IPS-18c (cell line): Measurements from ENCODE around the gene PGM2L1.
"Not testable (repeated sequence)": the region's sequence is repeated elsewhere in the genome, so short reads cannot be mapped to it uniquely, and the experiment has no call there.

ENCODE experiments used
- H3K4me3 ChIP-seq: 2 replicates; pipeline ENCODE4 v1.7.0; 2013; ENCODE audit warnings: low read depth, mild to moderate bottlenecking, low read length, moderate library complexity; ENCODE audit not compliant: insufficient read depth
- H3K9me3 ChIP-seq: one replicate; pipeline ENCODE4 v1.6.1; 2013; ENCODE audit warnings: mild to moderate bottlenecking, low read length, moderate library complexity; ENCODE audit not compliant: control insufficient read depth, insufficient read depth

Gene PGM2L1

DNA sequence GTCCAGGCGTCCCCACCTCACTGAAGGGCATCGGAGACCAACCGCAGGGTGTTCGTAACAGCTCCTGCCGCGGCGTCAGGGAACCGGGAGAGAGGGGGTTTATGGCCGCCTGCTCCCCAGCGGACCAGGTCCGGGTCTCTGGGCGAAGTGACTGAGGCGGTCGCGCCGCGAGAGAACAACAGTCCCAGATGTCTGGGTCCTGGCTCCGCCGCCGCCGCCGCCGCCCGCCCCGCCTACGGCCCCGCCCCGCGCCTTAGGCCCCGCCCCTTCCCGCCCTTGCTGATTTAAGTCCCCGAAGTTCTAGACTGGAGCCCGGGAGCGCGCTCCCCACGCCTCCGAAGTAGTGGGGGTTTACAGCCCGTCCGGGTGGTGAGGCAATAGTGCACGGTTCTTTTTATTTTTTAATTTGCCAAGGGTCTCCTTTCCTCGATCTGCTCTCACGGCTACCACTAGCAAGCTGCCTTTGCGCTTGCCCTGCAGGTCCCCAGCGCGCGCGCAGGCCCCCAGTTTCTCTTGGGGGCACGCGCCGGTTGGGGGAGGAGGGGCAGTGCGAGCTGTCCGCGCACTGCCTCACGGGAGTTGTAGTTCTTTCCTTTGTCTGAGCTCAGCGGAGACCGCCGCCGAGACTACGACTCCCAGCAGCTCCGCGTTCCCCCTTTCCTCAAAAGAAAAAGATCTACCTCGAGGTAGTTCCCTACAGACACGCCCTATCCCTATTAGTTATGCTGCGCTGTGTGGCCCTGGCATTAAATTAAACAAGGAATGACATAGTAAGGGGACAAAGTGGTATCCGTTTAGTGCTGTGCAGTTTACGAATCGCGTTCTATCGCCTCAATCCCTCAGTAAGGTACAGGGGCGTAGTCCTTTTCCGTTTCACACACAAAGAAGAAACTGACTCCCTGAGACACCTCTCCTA, at the start of gene PGM2L1:
Gene PGM2L1, minus strand, starts transcription at position 190 of the 916 bp plus-strand sequence. CDS start 272 bp downstream, outside the sequence.
- peak within 1 kb of the TSS; percentile 92 for H3K4me3 ChIP-seq
- peaks cover 2% of the 10 kb centered on the region for H3K9me3 ChIP-seq

DNA sequence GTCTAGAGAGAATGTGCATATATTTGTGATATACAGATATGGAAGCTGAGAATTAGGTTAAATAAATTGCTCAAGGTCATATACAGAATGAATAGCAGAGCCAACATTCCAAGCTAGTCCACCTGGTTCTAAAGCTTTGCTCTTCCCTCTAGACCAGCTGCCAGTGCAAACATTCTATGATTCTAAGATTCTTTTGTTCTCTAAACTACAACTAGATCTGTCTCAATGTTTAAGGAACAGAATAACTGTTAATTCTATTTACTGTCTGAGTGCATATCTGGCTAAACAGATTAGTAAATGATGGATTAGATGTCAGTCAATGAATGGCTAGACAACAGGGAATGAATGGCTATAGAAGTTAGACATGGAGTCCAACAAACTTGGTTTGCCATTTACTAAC, 49.5 kb upstream of the PGM2L1 start:
- Histone ChIP-seq H3K4me3 (no peak overlapping the region), H3K9me3 (no peaks in the 10 kb centered on the region)

DNA sequence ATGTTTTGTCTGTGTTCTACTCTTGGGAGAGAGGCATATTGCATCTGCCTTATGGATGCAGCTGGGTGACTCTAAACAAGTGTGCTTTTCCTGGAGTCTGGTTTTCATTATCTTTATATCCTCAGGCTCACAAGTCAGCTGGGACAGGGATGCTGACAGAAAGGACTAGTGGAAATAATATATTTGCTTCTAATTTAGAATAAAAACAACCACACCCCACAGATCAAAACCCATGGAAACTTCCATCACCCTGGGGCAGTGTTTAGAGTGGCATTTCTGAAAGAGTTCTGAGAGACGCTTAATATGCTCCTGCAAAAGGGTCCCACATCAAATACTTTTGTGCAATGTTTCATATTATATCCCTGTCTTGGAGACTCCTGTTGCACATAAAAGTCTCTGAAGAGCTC, 48.3 kb upstream of the PGM2L1 start:
- H3K9me3 ChIP-seq: no peaks in the 10 kb centered on the region
- H3K4me3 ChIP-seq: no peak overlapping the region

DNA sequence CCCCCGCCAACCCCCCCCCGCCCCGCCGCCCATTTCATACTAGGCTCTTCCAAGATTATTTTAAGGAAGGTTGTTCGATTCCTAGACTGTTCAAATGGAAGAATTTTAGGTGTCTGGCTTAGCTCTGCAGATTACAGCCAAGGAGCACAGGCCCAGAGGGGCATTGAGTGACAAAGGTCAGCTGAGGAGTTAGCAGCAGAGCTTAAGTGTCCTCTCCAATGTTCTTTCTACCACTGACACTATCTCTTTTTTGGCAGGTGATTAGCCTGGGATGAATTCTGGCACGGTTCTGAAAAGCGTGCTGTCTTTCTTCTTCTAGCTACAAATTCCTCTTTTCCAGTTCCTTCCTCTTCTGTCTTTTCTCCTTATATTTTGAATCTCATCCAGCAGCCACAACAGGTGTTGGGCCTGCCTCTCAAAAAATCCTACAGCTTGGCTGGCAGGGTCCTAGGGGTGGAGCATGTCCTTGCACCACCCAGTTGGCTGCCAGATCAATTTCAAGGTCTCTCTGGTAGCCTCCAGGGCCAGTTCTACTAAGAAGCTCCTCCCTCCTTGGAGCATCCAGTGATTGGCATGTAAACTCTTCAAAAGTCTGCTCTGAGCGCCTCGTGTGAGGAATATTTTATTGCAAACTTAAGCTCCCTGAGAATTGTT, 46.1 kb upstream of the PGM2L1 start:
- Histone ChIP-seq H3K9me3 (no peaks in the 10 kb centered on the region), H3K4me3 (no peak overlapping the region)

DNA sequence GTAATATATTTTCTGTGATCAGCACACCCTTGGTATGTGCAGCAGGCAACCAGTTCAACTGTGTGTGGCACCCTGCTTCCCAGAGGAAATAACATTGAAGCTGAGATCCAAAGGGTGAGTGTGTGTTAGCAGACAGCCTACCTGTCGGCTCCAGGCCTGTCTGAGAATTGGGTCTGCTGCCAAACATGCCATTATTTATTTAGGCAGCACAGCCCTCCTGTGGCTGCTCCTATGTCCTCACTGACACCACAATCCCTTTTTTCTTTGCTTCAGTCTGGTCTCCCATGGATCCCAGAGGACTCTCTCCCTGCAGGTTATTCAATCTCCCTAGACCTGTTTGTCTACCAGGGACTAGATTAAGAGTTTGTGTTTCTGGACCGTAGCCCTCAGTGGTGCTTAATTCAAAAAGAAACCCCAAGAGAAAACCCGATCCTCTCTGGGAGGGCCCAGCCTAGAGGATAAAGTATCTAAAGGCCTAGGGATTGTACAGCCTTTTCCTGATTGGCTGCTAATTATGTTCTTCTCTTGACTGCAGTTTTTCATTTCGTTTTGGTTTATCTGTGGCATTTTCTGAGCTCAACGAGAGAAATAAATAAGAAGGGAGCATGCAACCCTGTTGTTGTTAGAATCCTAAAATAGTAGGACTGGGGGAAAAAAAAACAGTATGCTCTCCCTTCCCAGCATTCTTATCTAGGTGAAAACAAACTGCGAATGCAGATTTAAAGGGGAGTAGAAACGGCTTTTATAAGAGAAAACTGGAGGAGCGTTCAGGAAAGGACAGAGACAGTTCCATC, 45.0 kb upstream of the PGM2L1 start:
- Histone ChIP-seq H3K9me3 (no peaks in the 10 kb centered on the region), H3K4me3 (no peak overlapping the region)

DNA sequence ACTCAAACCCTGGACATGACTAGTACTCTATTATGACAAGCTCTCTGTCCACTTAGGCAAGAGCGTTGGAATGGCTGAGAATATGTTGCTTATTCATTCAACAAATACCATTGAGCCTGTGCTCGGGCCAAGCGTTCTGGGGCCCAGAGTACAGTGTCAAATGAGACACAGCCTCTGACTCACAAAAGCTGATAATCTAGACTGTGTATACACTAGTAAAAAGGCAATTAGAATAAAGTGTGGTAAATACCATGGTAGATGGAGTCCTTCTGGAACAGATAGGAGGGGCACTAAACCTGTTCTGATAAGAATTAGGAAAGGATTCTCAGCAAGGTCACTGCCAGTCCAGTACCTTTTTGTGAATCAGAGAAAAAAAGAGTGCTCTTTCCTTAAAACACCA, 44.4 kb upstream of the PGM2L1 start:
- Histone ChIP-seq H3K9me3 (no peaks in the 10 kb centered on the region), H3K4me3 (no peak overlapping the region)

DNA sequence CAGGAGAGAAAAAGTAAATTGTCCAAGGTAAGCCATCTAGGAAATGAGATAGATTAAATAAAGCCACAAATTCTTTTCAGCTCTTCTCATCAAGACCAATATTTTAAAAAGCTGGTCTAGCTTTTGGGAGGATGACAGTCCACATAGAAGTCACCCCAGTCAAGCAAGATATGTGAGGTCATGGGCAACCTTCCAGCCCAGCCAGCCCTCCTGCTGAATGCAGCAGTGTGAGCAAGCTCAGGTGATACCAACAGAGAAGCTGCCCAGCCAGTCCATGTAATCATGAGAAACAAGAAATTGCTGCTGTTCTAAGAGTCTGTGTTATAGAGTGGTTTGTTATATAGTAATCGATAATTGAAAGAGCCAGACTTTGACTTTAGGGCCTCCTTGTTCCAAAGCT, 40.4 kb upstream of the PGM2L1 start:
- no peak overlapping the region for H3K4me3 ChIP-seq

DNA sequence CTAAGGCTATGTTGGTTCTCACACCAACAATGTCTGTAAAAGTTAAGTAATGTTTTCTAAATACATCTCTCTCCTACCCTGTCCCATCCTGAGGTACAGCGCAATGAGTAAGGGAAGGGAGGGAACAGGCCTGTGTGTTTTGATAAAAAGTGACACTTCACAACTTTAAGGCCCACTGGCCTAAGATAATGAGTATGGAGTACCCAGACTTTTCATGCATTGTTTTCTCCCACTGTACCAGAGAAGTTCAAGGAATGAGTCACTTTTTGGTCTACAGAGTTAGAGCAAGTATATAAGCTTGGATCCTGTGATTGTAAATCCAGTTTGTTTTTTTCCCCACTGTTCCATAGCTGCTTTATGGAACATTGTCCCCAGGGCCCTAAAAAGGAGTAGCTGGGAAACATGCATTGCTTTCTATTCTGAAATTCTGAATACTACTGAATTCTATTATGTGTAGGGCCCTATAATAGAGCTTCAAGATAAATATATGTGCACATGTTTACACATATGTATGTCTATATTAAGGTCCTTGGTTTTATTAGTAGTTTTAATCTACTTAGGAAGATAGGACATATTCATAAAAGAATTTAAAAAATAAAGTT, 39.3 kb upstream of the PGM2L1 start:
- H3K9me3 ChIP-seq: no peaks in the 10 kb centered on the region
- H3K4me3 ChIP-seq: no peak overlapping the region

More for the DNA sequence above, 40.4 kb upstream of the PGM2L1 start:
- no peaks in the 10 kb centered on the region for H3K9me3 ChIP-seq

DNA sequence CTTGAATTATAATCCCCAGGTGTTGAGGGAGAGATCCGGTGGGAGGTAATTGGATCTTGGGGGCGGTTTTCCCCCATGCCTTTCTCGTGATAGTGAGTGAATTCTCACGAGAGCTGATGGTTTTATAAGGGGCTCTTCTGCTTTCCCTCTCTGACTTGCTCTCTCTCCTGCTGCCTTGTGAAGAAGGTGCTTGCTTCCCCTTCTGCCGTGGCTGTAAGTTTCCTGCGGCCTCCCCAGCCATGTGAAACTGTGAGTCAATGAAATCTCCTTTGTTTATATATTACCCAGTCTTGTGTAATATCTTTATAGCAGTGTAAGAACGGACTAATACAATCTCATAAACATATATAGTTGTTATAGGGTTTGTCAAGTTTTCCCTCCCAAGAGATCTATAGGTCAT, 36.3 kb upstream of the PGM2L1 start:
- no peak overlapping the region for H3K4me3 ChIP-seq

DNA sequence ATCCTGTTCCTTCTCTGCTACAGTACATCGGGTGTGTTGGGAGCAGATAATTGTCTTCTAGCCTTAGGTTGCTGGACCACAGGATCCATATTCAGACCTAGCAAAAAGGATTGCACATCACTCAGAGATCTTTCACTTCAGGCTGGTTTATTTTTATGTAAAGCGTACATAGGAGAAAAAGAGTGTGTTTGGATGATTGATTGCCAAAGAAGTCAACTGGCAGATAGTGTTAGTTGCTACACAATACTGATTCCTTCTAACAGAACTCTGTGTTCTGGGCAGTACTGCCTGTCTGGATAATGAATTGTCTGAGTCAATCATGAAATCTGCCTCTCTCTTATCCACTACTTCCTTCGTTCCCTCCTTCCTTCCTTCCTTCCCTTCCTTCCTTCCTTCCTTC, 31.0 kb upstream of the PGM2L1 start:
- H3K4me3 ChIP-seq: no peak overlapping the region
- H3K9me3 ChIP-seq: no peaks in the 10 kb centered on the region

More for the DNA sequence above, 36.3 kb upstream of the PGM2L1 start:
- H3K9me3 ChIP-seq: no peaks in the 10 kb centered on the region

DNA sequence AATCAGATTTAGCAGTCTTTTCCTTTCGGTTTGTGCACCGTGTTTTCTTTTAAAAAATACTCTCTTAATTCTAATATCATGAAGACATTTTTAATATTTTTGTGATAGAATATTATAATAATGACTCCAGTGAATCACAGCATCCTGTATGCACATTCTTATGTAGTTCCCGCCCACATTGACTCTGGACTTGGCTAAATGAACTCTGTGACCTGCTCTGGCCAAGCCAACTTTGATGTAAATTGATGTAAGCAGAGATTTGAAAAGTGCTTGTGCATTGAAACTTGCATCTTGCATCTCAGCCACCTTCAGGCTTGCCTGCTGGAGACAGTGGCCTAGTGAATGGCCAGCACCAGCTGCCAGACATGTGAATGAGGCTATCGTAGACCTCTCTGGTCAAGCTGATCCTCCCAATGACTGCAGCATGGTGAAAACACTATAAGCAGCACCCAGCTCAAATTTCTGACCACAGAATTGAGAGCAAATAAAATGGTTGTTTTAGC, 29.2 kb upstream of the PGM2L1 start:
- Histone ChIP-seq H3K9me3 (no peaks in the 10 kb centered on the region), H3K4me3 (no peak overlapping the region)

DNA sequence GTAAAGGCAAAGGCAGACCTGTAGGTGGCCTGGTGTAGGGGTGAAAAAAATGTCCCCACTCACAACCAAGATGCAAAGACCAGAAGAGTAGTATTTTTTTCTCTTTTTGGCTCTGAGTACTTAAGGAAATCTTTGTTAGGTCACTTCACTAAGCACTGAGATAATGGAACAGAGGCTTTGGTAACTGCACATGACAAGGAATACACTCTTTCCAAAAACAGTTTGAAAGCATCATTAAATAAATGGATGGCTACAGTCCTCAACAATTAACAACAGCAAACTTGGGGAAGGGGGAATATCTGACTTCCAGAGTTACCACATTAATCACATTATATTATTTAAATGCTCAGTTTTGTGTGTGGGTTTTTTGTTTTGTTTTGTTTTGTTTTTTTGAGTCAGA, 26.9 kb upstream of the PGM2L1 start:
- Histone ChIP-seq H3K9me3 (no peaks in the 10 kb centered on the region), H3K4me3 (no peak overlapping the region)

DNA sequence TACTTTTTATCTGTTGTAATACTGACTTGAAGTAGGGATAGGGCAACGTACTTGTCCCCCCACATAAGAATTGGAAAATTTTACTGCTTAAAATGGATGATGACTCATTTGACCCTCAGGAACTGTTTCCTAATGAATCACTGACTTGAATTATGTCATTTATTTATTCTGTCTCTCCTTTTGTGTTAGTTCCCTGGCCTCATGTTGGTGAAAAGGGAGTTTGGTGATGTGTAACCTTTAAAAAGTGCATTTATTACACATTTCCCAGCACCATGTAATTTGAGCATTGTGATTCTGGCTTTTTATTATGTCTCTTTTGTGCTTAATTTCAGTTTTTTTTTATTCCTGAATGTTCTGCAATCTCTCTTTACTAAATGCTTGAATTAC, 20.3 kb upstream of the PGM2L1 start:
- Histone ChIP-seq H3K4me3 (no peak overlapping the region), H3K9me3 (no peaks in the 10 kb centered on the region)

DNA sequence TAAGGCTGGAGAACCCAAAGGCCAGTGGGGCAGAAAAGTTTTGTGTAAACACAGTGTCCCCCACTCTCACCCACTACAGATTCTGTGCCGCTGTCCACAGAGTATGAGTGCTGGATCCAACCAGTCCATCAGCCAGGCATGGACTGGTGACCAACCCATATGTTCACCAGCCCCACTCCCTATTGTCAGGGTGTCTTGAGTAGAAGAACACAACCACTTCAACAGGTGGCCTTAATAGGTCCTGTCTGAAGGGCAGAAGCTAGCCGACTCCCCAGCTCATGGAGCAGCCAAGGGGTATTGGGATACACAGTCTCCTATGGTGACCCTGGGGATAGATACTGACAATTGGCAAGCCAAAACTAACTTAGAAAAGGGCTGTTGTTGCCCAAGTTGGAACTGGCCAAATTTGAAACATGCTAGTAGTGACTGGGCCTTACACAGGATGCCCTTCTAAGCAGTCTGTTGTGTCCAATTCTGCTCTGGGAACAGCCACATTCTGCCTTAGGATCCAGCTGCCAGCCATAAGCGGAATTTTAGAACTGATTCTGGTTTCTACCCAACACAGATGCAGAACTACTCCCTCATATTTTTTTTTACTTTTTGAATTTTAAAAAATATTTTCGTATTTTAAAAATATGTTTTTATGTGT, 19.8 kb upstream of the PGM2L1 start:
- no peak overlapping the region for H3K4me3 ChIP-seq
- no peaks in the 10 kb centered on the region for H3K9me3 ChIP-seq

DNA sequence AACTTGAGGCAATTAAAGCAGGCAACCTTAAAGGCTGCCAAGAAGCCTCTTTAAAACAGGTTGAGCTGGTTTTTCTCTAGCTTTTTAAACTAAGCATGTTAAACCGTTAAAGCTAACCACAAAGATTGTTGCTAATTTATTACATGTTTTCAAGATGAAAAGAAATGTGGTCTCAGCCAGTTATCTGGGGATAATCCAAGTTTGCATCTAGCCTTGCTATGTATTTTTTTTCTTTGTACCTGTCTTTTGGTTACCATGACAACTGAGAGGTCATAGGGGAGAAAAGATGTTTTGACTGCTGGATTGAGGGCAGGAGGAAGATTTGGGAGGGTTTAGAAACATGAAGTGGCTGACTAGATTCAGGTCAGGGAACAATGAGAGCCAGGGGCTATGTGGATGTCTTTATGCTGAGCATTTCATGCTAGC, 19.2 kb upstream of the PGM2L1 start:
- H3K9me3 ChIP-seq: no peaks in the 10 kb centered on the region
- no peak overlapping the region for H3K4me3 ChIP-seq

DNA sequence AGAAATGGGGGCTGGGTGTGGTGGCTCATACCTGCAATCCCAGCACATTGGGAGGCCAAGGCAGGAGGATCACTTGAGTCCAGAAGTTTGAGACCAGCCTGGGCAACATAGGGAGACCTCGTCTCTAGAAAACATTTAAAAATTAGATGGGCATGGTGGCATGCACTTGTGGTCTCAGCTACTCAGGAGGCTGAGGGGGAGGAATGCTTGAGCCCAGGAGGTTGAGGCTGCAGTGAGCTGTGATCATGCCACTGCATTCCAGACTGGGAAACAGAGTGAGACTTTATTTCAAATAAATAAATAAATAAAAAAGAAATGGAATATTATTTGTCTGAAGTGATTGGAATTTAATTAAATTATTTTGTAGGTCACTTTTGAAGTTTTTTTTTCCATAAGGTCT, 18.7 kb upstream of the PGM2L1 start:
- not testable (repeated sequence) for H3K9me3 ChIP-seq, H3K4me3 ChIP-seq
